Tongue (tissue), 2 donors: ENCODE measurements around the gene BBS10. TPM values are rescaled to one million over a fixed set of nuclear protein-coding genes. Genes with fewer than 3 reads are reported as not detected.
"Not testable (repeated sequence)": the region's sequence is repeated elsewhere in the genome, so short reads cannot be mapped to it uniquely, and the experiment has no call there.

Source experiments
- DNase-seq: peaks from one replicate; pipeline ENCODE4 v3.0.0-alpha.2; 2015
- total RNA-seq: library from RNA; depleted of rRNA; stranded (reverse); fragments of >200 nt; gene quantifications from one replicate; pipeline ENCODE4 v1.2.3, GENCODE V29; 2014

BBS10 gene
- total RNA-seq, result 16.8 TPM

GRCh38 chr12:76348079-76348901, at the start of gene BBS10:
Gene BBS10, minus strand, starts transcription at chr12:76348415. Its CDS starts 57 bp downstream, at chr12:76348358.
- DNase-seq, result peak; percentile 96

GRCh38 chr12:76391461-76391860, 43.2 kb upstream of the BBS10 start:
- no peak for DNase-seq

GRCh38 chr12:76387614-76388013, 39.4 kb upstream of the BBS10 start:
- DNase-seq, result no peak

GRCh38 chr12:76384560-76384959, 36.3 kb upstream of the BBS10 start:
- no peak for DNase-seq

DNA sequence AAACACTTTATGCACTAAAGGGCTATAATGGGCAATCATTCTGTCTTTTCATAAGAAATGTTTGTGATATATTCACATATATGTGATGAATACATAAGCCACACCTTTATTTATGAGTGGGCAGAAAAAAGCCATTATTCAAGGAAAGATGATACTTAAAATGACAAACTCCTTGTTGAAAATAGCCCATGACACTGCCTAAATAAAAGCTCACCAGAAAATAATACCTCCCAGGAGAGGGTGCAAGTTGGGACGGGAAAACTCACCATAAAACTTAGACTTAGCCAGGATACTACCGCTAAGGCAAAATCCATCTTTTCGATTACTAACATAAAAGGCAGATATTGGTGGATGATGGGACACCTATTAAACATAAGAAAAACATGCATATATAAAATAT, 35.8 kb upstream of the BBS10 start:
- DNase-seq, result no peak

- no peak for DNase-seq
Observed at GRCh38 chr12:76379261-76379660, 31.0 kb upstream of the BBS10 start.

DNA sequence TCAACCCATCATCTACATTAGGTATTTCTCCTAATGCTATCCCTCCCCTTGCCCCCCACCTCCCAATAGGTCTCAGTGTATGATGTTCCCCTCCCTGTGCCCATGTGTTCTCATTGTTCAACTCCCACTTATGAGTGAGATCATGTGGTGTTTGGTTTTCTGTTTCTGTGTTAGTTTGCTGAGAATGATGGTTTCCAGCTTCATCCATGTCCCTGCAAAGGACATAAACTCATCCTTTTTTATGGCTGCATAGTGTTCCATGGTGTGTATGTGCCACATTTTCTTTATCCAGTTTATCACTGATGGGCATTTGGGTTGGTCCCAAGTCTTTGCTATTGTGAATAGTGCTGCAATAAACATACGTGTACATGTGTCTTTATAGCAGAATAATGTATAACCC, 28.7 kb upstream of the BBS10 start:
- not testable (repeated sequence) for DNase-seq

DNA sequence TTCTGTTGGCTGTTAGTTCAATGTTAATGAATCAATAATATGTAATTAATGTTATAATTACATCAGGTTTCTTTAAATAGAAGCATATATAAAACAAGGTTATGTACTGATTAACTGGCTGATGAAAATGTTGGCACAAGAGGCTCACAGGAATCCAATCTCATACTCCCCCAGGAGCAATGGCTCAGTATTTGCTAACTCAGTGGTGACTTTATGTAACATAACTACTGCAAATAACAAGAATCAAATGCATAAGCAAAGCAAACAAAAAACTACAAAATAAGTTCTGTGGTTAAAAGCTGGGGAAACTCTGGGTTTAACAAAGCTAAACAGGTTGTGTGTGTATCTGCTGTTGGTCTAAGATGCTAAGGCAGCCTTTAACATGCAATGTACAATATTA, 27.7 kb upstream of the BBS10 start:
- no peak for DNase-seq

- DNase-seq, result no peak
Observed at GRCh38 chr12:76375470-76375869, 27.3 kb upstream of the BBS10 start.

- DNase-seq, result no peak
Observed at GRCh38 chr12:76374386-76375020, 26.3 kb upstream of the BBS10 start.

DNA sequence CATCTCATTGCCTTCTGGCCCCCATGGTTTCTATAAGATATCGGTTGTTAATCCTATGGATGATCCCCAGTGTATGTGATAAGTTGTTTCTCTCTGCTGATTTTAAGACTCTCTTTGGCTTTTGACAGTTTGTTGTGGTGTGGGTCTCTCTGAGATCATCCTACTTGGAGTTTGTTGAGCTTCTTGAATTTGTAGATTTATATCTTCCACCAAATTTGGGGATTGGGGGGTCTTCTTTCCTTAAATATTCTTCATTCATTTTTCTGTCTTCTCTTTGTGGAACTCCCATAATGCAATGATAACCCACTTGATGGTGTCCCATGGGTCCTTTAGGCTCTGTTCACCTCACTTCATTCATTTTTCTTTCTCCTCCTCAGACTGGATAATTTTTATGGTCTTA, 20.0 kb upstream of the BBS10 start:
- DNase-seq, result no peak

DNA sequence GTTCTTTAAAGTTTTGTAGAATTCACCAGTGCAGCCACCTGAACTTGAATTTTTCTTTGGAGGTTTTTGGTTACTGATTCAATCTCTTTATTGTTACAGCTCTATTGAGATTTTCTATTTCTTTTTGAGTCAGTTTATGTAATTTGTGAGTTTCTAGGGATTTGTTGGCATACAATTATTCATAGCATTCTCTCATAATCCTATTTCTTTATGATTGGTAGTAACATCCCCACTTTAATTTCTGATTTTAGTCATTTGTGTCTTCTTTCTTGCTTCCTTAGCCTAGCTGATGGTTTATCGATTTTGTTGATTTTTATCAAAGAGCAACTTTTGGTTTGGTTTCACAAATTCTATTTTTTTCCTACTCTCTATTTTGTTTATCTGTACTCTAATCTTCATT, 17.9 kb upstream of the BBS10 start:
- no peak for DNase-seq

- not testable (repeated sequence) for DNase-seq
Observed at GRCh38 chr12:76364131-76364530, 15.9 kb upstream of the BBS10 start.

DNA sequence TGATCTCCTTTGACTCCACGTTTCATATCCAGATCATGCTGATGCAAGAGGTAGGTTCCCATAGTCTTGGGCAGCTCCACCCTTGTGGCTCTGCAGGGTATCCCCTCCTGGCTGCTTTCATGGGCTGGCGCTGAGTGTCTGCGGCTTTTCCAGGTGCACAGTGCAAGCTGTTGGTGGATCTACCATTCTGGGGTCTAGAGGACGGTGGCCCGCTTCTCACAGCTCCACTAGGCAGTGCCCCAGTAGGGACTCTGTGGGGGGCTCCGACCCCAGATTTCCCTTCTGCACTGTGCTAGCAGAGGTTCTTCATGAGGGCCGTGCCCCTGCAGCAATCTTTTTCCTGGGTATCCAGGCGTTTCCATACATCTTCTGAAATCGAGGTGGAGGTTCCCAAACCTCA, 12.1 kb upstream of the BBS10 start:
- DNase-seq, result no peak

- DNase-seq, result no peak
Observed at GRCh38 chr12:76356071-76356470, 7.9 kb upstream of the BBS10 start.

GRCh38 chr12:76346798-76347420, 1.3 kb downstream of the BBS10 start:
- peak; percentile 71 for DNase-seq

- DNase-seq, result no peak
Observed at GRCh38 chr12:76346236-76346635, 2.0 kb downstream of the BBS10 start.

DNA sequence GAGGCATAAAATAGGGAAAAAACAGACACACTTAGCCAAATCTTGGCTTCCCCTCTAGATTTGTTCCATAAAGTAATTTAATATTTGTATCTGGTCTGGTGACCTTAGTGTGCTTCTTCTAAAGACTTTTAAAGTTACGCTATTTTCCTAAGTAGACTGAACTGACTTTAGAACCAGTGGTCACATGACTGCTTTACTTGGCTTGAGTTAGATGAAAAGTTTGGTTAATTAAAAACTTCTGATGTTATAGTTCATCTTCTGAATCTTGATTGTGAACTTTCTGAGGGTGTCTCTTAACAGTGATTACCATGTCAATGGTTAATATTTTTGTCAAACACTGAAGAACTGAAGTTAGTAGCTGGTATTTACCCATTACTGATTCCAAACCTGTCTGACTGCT, 2.6 kb downstream of the BBS10 start:
- DNase-seq, result no peak

GRCh38 chr12:76341436-76342030, 6.7 kb downstream of the BBS10 start:
- DNase-seq, result no peak

DNA sequence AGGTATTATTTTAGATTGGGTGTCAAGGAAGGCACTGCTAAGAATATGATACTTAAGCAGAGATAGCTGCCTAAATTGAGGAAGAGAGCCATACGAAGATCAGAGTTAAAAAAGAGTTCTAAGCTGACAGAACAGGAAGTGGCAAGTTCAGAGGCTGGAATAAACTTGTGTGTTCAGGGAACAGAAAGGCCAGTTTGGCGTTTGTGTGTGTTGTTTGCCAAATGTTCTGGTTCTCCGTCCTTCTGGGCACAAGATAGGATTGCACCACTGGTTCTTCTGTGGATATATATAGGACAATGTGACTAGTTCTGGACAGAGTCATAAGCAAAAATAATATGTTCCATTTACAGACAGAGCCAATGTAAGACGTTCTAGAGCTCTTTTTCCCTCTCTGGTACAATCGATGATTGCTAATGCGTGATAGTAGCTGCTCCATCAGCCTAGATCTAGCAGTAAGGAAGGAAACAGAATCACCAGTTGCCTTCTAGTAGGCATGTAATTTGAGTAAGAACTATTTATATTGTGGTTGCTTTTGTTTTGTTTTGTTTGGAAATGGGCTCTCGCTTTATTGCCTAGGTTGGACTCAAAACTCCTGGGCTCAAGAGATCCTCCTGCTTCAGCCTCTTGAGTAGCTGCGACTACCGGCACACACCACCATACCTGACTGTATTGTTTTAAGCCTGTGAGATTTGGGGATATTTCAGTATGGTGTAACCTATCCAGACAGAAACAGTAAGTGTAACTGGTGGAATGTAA, 7.4 kb downstream of the BBS10 start:
- DNase-seq, result no peak

DNA sequence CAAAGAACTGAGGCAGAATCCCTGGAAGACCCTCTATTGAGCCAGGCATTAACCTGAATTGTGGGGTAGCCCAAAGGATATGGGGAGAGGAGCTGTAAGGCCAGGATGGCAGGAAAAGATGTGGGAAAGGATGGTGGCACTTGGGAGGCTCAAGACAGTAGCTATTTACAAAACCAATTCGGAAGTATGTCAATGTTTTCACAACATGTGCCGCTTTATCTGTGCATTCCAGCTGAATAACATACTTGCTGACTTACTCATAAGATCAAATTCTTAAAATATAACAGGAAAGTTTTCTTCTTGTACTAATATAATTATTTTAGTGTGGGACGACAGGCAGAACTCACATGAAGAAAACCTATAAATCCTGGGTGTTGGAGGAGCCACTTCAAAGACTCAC, 10.6 kb downstream of the BBS10 start:
- no peak for DNase-seq

DNA sequence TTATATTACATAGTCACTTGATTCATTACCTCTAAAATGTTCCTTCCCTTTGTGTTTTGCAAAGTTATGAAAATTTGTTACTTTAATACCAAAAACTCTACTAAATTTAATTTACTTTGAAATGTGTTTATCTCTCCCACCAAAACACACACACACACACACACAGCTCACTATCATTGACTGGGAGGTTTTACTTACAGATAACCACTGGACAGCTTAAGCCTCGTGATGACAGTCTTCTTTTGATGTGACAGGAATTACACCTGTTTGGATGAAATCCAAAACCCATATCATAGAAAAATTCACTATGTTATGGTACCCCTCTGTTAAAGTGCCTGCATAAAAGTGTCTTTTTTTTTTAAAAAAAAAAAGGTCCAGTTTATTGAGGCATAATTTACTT, 15.6 kb downstream of the BBS10 start:
- DNase-seq, result no peak
